Activated CD4-positive, alpha-beta T cell treated with anti-CD3 and anti-CD28 coated beads, Interleukin-2, amount 10 ng/mL, durations not matched to agents 24 days and 14 days (primary cell): ENCODE measurements around the gene STARD13. TPM values are rescaled to one million over a fixed set of nuclear protein-coding genes. Genes with fewer than 3 reads are reported as not detected.
A peak's percentile ranks its signal among the peaks of the same experiment; 100 is the strongest.
"Not testable (repeated sequence)": the region's sequence is repeated elsewhere in the genome, so short reads cannot be mapped to it uniquely, and the experiment has no call there.

ENCODE experiments used
- DNase-seq: peaks from one replicate; pipeline ENCODE4 v3.0.0; 2022
- H3K27ac Mint-ChIP-seq: one replicate; pipeline ENCODE4 v1.8.0; 2022; ENCODE audit warnings: mild to moderate bottlenecking, mixed read lengths
- H3K27me3 Mint-ChIP-seq: one replicate; pipeline ENCODE4 v1.8.0; 2022; ENCODE audit warnings: mixed read lengths
- H3K36me3 Mint-ChIP-seq: one replicate; pipeline ENCODE4 v1.8.0; 2022; ENCODE audit warnings: low read depth, mild to moderate bottlenecking, mixed read lengths
- H3K4me1 Mint-ChIP-seq: one replicate; pipeline ENCODE4 v1.8.0; 2021; ENCODE audit warnings: mixed read lengths
- H3K4me3 Mint-ChIP-seq: one replicate; pipeline ENCODE4 v1.8.0; 2022; ENCODE audit warnings: mild to moderate bottlenecking, moderate library complexity, mixed read lengths
- H3K9me3 Mint-ChIP-seq: one replicate; pipeline ENCODE4 v1.8.0; 2021; ENCODE audit warnings: mixed read lengths
- intact Hi-C: fragments of 100-400 bp; cut with micrococcal nuclease; formaldehyde crosslinking; loops from one replicate; pipeline ENCODE4 v1.15.1; 2023
- total RNA-seq: library from RNA; stranded (reverse); gene quantifications from 2 replicates; pipeline ENCODE4 v1.2.3, GENCODE V29; 2022

Gene STARD13
- total RNA-seq, 1 donor from 2014 or later, result 7.7 TPM

GRCh38 chr13:33165787-33166186 is 119.8 kb downstream of the STARD13 start:
- intact Hi-C loops, result no loop called here
- Mint-ChIP-seq H3K4me3 (no peak overlapping the region), H3K9me3 (peaks cover 6% of the 10 kb centered on the region), H3K4me1 (no peaks in the 10 kb centered on the region), H3K27me3 (no peaks in the 10 kb centered on the region), H3K36me3 (peaks cover 17% of the 10 kb centered on the region), H3K27ac (no peak overlapping the region)
- DNase-seq, result no peak

- Mint-ChIP-seq H3K36me3 (peaks cover 17% of the 10 kb centered on the region), H3K9me3 (peaks cover 6% of the 10 kb centered on the region), H3K27me3 (no peaks in the 10 kb centered on the region), H3K27ac (no peak overlapping the region), H3K4me1 (no peaks in the 10 kb centered on the region), H3K4me3 (no peak overlapping the region)
- intact Hi-C loops, result no loop called here
- no peak for DNase-seq
Observed at GRCh38 chr13:33164331-33164730, 121.2 kb downstream of the STARD13 start.

GRCh38 chr13:33162725-33163124 is 122.8 kb downstream of the STARD13 start:
- H3K4me1 Mint-ChIP-seq, DNase-seq, H3K4me3 Mint-ChIP-seq, H3K27ac Mint-ChIP-seq, H3K27me3 Mint-ChIP-seq, H3K9me3 Mint-ChIP-seq, intact Hi-C loops: not testable (repeated sequence)
- H3K36me3 Mint-ChIP-seq, result peaks cover 17% of the 10 kb centered on the region

GRCh38 chr13:33158816-33159215 is 126.7 kb downstream of the STARD13 start:
- H3K9me3 Mint-ChIP-seq, result peaks cover 6% of the 10 kb centered on the region
- DNase-seq, result no peak
- H3K27me3 Mint-ChIP-seq, result no peaks in the 10 kb centered on the region
- intact Hi-C loops, result no loop called here
- no peak overlapping the region for H3K27ac Mint-ChIP-seq
- H3K4me1 Mint-ChIP-seq, result no peaks in the 10 kb centered on the region
- peaks cover 11% of the 10 kb centered on the region for H3K36me3 Mint-ChIP-seq
- no peak overlapping the region for H3K4me3 Mint-ChIP-seq

DNA sequence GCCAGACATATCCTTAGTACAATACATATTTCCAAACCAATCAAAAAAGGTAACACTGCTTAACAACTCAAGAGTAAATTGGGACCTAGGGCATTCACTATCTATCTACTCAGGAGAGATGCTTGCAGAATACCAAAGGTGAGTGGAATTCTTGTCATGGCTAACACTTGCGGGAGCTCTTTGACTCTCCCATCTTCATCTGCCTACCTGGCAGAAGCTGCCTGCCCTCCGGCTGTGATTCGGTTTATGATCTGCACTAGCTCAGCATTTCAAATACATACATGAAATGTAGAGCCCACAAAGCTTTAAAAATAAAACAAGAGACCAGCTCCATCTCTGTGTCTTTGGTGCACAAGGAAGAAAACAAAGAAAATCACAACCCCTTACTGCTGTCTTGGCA is 127.3 kb downstream of the STARD13 start:
- no peak for DNase-seq
- no peak overlapping the region for H3K27ac Mint-ChIP-seq
- H3K4me1 Mint-ChIP-seq, result no peaks in the 10 kb centered on the region
- intact Hi-C loops, result no loop called here
- no peak overlapping the region for H3K4me3 Mint-ChIP-seq
- H3K36me3 Mint-ChIP-seq, result peaks cover 10% of the 10 kb centered on the region
- H3K27me3 Mint-ChIP-seq, result no peaks in the 10 kb centered on the region
- H3K9me3 Mint-ChIP-seq, result peaks cover 6% of the 10 kb centered on the region

DNA sequence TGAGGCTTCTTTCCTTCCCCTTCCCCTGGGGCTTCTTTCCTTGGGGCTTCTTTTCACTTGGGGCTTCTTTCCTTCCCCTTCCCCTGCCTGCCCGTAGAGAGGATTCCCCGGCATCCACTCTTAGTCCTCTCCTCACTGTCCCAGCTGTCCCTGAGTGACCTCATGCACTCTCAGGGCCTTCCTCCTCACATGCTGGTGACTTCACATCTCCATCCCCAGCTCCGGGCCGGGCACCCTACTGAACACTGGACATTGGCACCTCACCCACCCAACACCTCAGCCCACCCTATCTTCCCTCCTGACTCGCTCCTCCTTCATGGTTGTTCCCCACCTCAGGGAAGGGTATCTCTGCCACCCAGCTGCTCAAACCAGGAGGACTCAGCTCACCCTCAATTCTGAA is 130.6 kb downstream of the STARD13 start:
- Mint-ChIP-seq H3K27me3 (no peaks in the 10 kb centered on the region), H3K27ac (no peak overlapping the region), H3K9me3 (no peaks in the 10 kb centered on the region), H3K4me3 (no peak overlapping the region), H3K4me1 (no peaks in the 10 kb centered on the region), H3K36me3 (peaks cover 3% of the 10 kb centered on the region)
- DNase-seq, result no peak
- intact Hi-C loops, result no loop called here

- intact Hi-C loops, result no loop called here
- no peak overlapping the region for H3K4me3 Mint-ChIP-seq
- H3K4me1 Mint-ChIP-seq, result peaks cover 4% of the 10 kb centered on the region
- peaks cover 4% of the 10 kb centered on the region for H3K36me3 Mint-ChIP-seq
- no peak for DNase-seq
- H3K9me3 Mint-ChIP-seq, result peaks cover 2% of the 10 kb centered on the region
- no peaks in the 10 kb centered on the region for H3K27me3 Mint-ChIP-seq
- H3K27ac Mint-ChIP-seq, result no peak overlapping the region
Observed at GRCh38 chr13:33153421-33154404, 131.8 kb downstream of the STARD13 start.

DNA sequence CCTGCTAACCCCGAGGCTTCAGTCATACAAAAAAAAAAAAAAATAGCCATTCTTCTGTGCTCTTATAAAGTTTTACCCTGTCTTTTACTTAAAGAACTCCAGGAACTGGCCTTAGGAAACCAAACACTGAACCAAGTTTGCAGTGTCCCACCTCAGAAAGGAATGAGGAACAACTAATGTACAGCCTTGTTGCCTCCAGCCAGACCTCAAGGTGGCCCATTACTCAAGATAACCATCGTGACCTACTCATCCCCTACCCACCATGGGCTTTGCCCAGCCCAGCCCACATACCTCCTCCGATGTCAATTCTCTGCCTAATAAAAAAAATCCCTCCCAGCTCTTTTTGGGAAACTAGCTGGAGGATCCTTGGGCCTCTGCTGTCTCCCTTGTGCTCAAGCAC is 133.2 kb downstream of the STARD13 start:
- peaks cover 12% of the 10 kb centered on the region for H3K4me1 Mint-ChIP-seq
- intact Hi-C loops, result no loop called here
- no peak for DNase-seq
- H3K27me3 Mint-ChIP-seq, result no peaks in the 10 kb centered on the region
- peaks cover 11% of the 10 kb centered on the region for H3K36me3 Mint-ChIP-seq
- no peak overlapping the region for H3K4me3 Mint-ChIP-seq
- H3K27ac Mint-ChIP-seq, result no peak overlapping the region
- H3K9me3 Mint-ChIP-seq, result peaks cover 13% of the 10 kb centered on the region

- Mint-ChIP-seq H3K4me1 (peaks cover 19% of the 10 kb centered on the region), H3K36me3 (peaks cover 18% of the 10 kb centered on the region), H3K4me3 (no peak overlapping the region), H3K27me3 (no peaks in the 10 kb centered on the region), H3K9me3 (peaks cover 14% of the 10 kb centered on the region), H3K27ac (no peak overlapping the region)
- intact Hi-C loops, result no loop called here
- DNase-seq, result no peak
Observed at GRCh38 chr13:33150662-33151061, 134.9 kb downstream of the STARD13 start.

- Mint-ChIP-seq H3K4me3 (no peak overlapping the region), H3K27ac (no peak overlapping the region), H3K9me3 (peaks cover 14% of the 10 kb centered on the region), H3K4me1 (peaks cover 21% of the 10 kb centered on the region), H3K36me3 (peaks cover 21% of the 10 kb centered on the region), H3K27me3 (no peaks in the 10 kb centered on the region)
- DNase-seq, result no peak
- intact Hi-C loops, result no loop called here
Observed at GRCh38 chr13:33150126-33150525, 135.4 kb downstream of the STARD13 start.

- peaks cover 28% of the 10 kb centered on the region for H3K4me1 Mint-ChIP-seq
- no peak overlapping the region for H3K4me3 Mint-ChIP-seq
- no peak for DNase-seq
- peak overlapping the region; percentile 90 for H3K27ac Mint-ChIP-seq
- peaks cover 23% of the 10 kb centered on the region for H3K9me3 Mint-ChIP-seq
- intact Hi-C loops, result loop anchor here (1.0 to 5.0 kb wide), 8 partner anchors 16 to 531 kb away; no protein-coding TSS in a partner anchor
- H3K36me3 Mint-ChIP-seq, result peaks cover 28% of the 10 kb centered on the region
- no peaks in the 10 kb centered on the region for H3K27me3 Mint-ChIP-seq
Observed at GRCh38 chr13:33147832-33148231, 137.7 kb downstream of the STARD13 start.

DNA sequence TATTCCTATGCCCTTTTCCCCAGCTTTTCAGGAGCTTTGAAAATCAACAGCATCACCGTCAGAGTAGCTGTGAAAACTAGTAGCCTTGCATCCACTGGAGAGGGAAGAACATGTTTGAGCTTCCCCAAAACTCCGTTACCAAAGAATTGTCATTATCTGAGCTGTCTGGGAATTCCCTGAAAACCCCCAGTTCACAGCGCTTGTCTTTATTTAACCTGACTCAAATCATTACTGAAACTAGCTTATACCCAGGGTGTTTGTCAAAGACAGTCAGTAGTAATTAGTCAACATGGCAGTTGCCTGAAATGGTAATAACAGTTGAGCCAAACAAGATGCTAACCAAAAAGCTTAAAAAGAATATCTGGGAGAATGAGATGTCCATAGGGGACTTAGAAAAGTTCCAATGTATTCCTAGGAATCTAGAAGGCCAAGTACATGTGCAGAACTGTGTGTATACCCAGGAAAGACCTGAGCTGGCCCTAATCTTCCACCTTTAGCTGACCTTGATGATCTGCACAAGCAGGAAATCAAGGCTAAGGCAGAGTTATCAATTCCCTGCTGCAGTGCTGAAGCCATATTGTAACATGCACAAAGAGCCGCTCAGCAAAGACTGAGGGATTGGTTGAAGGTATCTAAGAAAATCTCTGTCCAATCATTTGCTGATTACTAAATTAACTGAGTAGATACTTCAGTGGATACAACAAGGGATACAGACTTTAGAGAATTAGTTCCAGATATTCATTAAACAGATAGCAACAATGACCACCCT is 138.5 kb downstream of the STARD13 start:
- peaks cover 28% of the 10 kb centered on the region for H3K4me1 Mint-ChIP-seq
- no peaks in the 10 kb centered on the region for H3K27me3 Mint-ChIP-seq
- intact Hi-C loops, result loop anchor here (1.0 to 5.0 kb wide), 8 partner anchors 15 to 532 kb away; no protein-coding TSS in a partner anchor
- peak overlapping the region; percentile 90 for H3K27ac Mint-ChIP-seq
- H3K4me3 Mint-ChIP-seq, result peak overlapping the region; percentile 35
- H3K36me3 Mint-ChIP-seq, result peaks cover 27% of the 10 kb centered on the region
- peak; percentile 75 for DNase-seq
- peaks cover 23% of the 10 kb centered on the region for H3K9me3 Mint-ChIP-seq

DNA sequence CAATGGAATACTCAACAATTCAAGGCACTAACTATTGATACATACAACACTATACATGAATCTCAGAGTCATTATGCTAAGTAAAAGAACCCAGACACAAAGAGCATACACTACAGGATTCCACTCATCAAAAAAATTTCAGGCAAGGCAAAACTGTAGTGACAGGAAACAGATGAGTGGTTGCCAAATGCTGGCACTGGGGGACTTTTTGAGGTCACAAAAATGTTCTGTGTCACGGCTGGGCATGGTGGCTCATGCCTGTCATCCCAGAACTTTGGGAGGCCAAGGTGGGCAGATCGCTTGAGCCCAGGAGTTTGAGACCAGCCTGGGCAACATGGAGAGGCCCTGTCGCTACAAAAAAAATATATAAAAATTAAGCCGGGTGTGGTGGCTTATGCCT is 139.9 kb downstream of the STARD13 start:
- Mint-ChIP-seq H3K36me3 (peaks cover 25% of the 10 kb centered on the region), H3K27me3 (no peaks in the 10 kb centered on the region), H3K27ac (peak overlapping the region; percentile 84), H3K4me1 (peaks cover 28% of the 10 kb centered on the region), H3K4me3 (peak overlapping the region; percentile 28), H3K9me3 (peaks cover 23% of the 10 kb centered on the region)
- intact Hi-C loops, result loop anchor here (2.0 to 5.0 kb wide), 4 partner anchors 59 to 467 kb away; no protein-coding TSS in a partner anchor
- DNase-seq, result no peak

DNA sequence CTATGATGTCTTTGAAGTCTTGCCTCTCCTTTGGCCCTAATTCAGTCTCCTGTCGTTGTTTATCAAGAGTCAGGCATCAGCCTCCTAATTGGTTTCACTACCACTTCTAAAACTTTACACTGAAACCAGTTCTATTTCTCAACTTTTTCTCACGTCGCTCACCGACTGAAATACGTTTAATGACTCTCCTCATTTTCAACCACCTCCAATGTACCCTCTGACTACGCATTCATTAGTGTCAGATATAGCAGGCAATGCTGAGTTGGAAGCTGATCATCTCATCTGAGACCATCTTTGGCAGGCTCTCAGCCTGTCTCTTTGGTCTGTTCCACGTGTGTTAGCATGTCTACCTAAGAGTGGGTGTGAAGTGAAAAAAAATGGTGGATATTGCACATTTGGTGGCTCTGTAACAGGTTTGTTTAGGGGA is 141.2 kb downstream of the STARD13 start:
- H3K9me3 Mint-ChIP-seq, result peaks cover 23% of the 10 kb centered on the region

More for the DNA sequence above, 141.2 kb downstream of the STARD13 start:
- Mint-ChIP-seq H3K27me3 (no peaks in the 10 kb centered on the region), H3K27ac (no peak overlapping the region), H3K4me3 (no peak overlapping the region), H3K4me1 (peaks cover 28% of the 10 kb centered on the region), H3K36me3 (peaks cover 25% of the 10 kb centered on the region)
- no peak for DNase-seq
- intact Hi-C loops, result no loop called here
